ENCODE data around the gene RAD17. TPM values are rescaled to one million over a fixed set of nuclear protein-coding genes. Genes with fewer than 3 reads are reported as not detected.
"Not testable (repeated sequence)": the region's sequence is repeated elsewhere in the genome, so short reads cannot be mapped to it uniquely, and the experiment has no call there.

RAD17 gene
- total and polyA plus RNA-seq, 2 experiments from 2014 or later: 29.0 to 38.8 TPM

DNA sequence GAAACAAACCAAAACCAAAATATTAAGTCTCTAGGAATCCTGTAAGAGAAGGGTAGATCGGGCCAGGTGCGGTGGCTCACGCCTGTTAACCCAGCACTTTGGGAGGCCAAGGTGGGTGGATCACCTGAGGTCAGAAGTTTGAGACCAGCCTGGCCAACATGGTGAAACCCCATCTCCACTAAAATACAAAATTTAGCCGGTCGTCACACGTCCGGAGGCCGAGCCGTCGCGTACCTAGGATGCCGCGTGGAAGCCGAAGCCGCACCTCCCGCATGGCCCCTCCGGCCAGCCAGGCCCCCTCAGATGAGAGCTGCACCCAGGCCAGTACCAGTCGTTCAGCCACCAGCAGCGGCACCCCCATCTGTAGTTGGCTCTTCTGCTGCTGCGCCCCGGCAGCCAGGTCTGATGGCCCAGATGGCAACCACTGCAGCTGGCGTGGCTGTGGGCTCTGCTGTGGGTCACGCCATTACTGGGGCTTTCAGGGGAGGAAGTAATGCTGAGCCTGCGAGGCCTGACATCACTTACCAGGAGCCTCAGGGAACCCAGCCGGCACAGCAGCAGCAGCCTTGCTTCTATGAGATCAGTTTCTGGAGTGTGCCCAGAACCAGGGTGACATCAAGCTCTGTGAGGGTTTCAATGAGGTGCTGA is 35.8 kb upstream of the RAD17 start:
- H3K36me3 ChIP-seq (ENCODE audit: insufficient read depth); H3K27ac ChIP-seq (ENCODE audit: low read depth); H3K27me3 ChIP-seq (ENCODE audit: insufficient read depth); H3K9me3 Mint-ChIP-seq; H3K9me2 ChIP-seq (ENCODE audit: insufficient read depth); H3K4me1 ChIP-seq (ENCODE audit: insufficient read depth); H3K79me2 ChIP-seq (replicated peaks; ENCODE audit: insufficient read depth); H4K20me1 ChIP-seq (replicated peaks; ENCODE audit: insufficient read depth); H3F3A ChIP-seq (replicated peaks; ENCODE audit: low read depth); H3K27ac Mint-ChIP-seq; H3K4me3 ChIP-seq; DNase-seq (ENCODE audit: low spot score); ATAC-seq; H3K4me2 ChIP-seq; H3K36me3 Mint-ChIP-seq (ENCODE audit: low read depth); H3K4me3 Mint-ChIP-seq: not testable (repeated sequence)
- Mint-ChIP-seq H3K4me1 (peaks cover 11% of the 10 kb centered on the region; the same call in 2 of the 3 replicates), H3K27me3 (ENCODE audit: insufficient read depth, low read depth, poor library complexity) (peaks cover 10% of the 10 kb centered on the region)
- peak overlapping the region; percentile 76; the same call in 1 of the 2 replicates for H2AFZ ChIP-seq

DNA sequence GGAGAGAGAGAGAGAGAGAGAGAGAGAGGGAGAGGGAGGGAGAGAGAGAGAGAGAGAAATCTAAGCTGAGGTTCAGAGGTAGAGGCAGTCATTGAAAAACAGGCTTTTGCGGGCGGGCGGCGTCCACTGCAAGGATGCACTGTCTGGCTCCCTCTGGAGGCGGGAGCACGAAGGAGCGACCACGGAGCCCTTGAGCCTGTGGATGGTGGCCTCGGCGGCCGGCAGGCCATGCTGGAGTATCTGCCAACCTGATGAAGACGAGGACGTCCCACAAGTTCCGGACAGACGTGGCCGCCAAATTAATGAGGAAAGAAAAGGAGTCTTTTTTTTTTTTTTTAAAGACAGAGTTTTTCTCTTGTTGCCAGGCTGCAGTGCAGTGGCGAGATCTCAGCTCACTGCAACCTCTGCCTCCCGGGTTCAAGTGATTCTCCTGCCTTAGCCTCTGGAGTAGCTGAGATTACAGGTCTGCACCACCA is 34.8 kb upstream of the RAD17 start:
- no peak overlapping the region for H3K27ac Mint-ChIP-seq
- DNase-seq (ENCODE audit: low spot score): peak; percentile 88

DNA sequence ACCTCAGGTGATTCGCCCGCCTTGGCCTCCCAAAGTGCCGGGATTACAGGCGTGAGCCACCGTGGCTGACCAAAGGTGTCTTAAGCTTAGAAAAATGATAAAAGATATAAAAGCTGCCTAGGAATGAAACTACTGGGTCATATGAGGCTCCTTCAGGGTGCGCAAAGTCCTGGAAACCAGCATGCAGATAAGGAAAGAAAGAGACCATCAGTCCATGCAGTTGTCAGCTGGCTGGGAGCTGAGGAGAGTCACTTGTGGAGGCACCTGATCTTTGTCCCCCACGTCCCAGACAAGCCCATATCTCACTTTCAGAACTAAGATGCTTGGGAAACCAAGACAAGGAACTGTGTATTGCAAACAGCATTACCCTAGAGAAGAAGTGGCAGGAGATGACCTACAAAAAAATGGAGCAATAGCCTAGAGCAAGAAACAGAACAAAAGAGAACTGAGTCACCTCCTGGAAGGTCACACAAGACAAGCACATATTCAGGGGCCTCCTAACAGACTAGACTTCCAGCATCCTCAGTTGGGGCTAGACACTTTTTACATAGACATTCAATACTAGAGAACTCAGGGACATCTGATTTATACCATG is 34.2 kb upstream of the RAD17 start:
- H3K27me3 Mint-ChIP-seq (ENCODE audit: insufficient read depth, low read depth, poor library complexity): peaks cover 10% of the 10 kb centered on the region
- H4K20me1 ChIP-seq (replicated peaks; ENCODE audit: insufficient read depth): no peaks in the 10 kb centered on the region
- H3K27me3 ChIP-seq (ENCODE audit: insufficient read depth): no peaks in the 10 kb centered on the region
- TF ChIP-seq ZNF331 (CRISPR knock-in tag; IDR thresholded peaks at IDR 0.05; ENCODE audit: low read depth) (no peak), ZNF114 (CRISPR knock-in tag; IDR thresholded peaks at IDR 0.05) (no peak), EZH2phosphoT487 (IDR thresholded peaks at IDR 0.05; ENCODE audit: unreplicated experiment) (no peak), CTCF (conservative IDR thresholded peaks at IDR 0.05; ENCODE audit: low read depth in 2 of 2) (no peak), CREB1 (CRISPR knock-in tag; IDR thresholded peaks at IDR 0.05; ENCODE audit: low read depth) (no peak), ETS1 (IDR thresholded peaks at IDR 0.05) (no peak), JUNB (IDR thresholded peaks at IDR 0.05; ENCODE audit: unreplicated experiment) (no peak), STAT1 (IDR thresholded peaks at IDR 0.05; ENCODE audit: unreplicated experiment) (no peak)

More for the DNA sequence above, 34.8 kb upstream of the RAD17 start:
- Histone ChIP-seq H3K4me1 (ENCODE audit: insufficient read depth) (peaks cover 4% of the 10 kb centered on the region; the same call in 1 of the 2 replicates), H3K4me2 (peak overlapping the region; percentile 38; the same call in 1 of the 2 replicates), H3K79me2 (replicated peaks; ENCODE audit: insufficient read depth) (no peaks in the 10 kb centered on the region), H3K27me3 (ENCODE audit: insufficient read depth) (no peaks in the 10 kb centered on the region), H2AFZ (0 out of 2 replicates have a peak overlapping the region, but pooled peaks have one; percentile 5), H3K9me2 (ENCODE audit: insufficient read depth) (0 out of 2 replicates have a peak, but pooled peaks cover 5% of the 10 kb centered on the region), H3F3A (replicated peaks; ENCODE audit: low read depth) (no peaks in the 10 kb centered on the region), H4K20me1 (replicated peaks; ENCODE audit: insufficient read depth) (no peaks in the 10 kb centered on the region), H3K36me3 (ENCODE audit: insufficient read depth) (no peaks in the 10 kb centered on the region), H3K4me3 (no peak overlapping the region), H3K27ac (ENCODE audit: low read depth) (no peak overlapping the region)
- H3K27me3 Mint-ChIP-seq (ENCODE audit: insufficient read depth, low read depth, poor library complexity): peaks cover 10% of the 10 kb centered on the region
- TF ChIP-seq POLR2AphosphoS5 (IDR thresholded peaks at IDR 0.05; ENCODE audit: low read depth) (no peak), CTCF (conservative IDR thresholded peaks at IDR 0.05; ENCODE audit: low read depth in 2 of 2) (peak; percentile 74 to 93)
- H3K4me1 Mint-ChIP-seq: peaks cover 11% of the 10 kb centered on the region; the same call in 2 of the 3 replicates
- peak overlapping the region; percentile 16; the same call in 1 of the 3 replicates for H3K4me3 Mint-ChIP-seq
- ATAC-seq: peak; percentile 87
- peaks cover 3% of the 10 kb centered on the region; the same call in 1 of the 3 replicates for H3K36me3 Mint-ChIP-seq (ENCODE audit: low read depth)
- H3K9me3 Mint-ChIP-seq: peaks cover 4% of the 10 kb centered on the region; the same call in 2 of the 3 replicates

More for the DNA sequence above, 34.2 kb upstream of the RAD17 start:
- Mint-ChIP-seq H3K27ac (no peak overlapping the region), H3K4me3 (no peak overlapping the region), H3K9me3 (peaks cover 4% of the 10 kb centered on the region; the same call in 2 of the 3 replicates), H3K36me3 (ENCODE audit: low read depth) (peaks cover 3% of the 10 kb centered on the region; the same call in 1 of the 3 replicates), H3K4me1 (peaks cover 11% of the 10 kb centered on the region; the same call in 2 of the 3 replicates)
- Histone ChIP-seq H3K4me3 (no peak overlapping the region), H3K9me2 (ENCODE audit: insufficient read depth) (0 out of 2 replicates have a peak, but pooled peaks cover 5% of the 10 kb centered on the region), H2AFZ (peak overlapping the region; percentile 5; the same call in 1 of the 2 replicates), H3K79me2 (replicated peaks; ENCODE audit: insufficient read depth) (no peaks in the 10 kb centered on the region), H3K4me2 (no peak overlapping the region), H3F3A (replicated peaks; ENCODE audit: low read depth) (no peaks in the 10 kb centered on the region), H3K36me3 (ENCODE audit: insufficient read depth) (no peaks in the 10 kb centered on the region), H3K4me1 (ENCODE audit: insufficient read depth) (peaks cover 4% of the 10 kb centered on the region; the same call in 1 of the 2 replicates), H3K27ac (ENCODE audit: low read depth) (no peak overlapping the region)
- no peak for DNase-seq (ENCODE audit: low spot score)
- ATAC-seq: no peak
